SK-N-SH treated with all-trans-retinoic acid at 6 μM for 48 hours (cell line): ENCODE data around the gene PYM1.
A peak's percentile ranks its signal among the peaks of the same experiment; 100 is the strongest.

Experiments
- ATAC-seq: fragments of 200-7000 bp; cut with Tn5 transposase; 3 replicates; pipeline ENCODE4 v1.9.1; 2020; ENCODE audit warnings: mild to moderate bottlenecking, moderate library complexity
- ARNTL ChIP-seq: fragments of 450-650 bp; formaldehyde crosslinking; IDR thresholded peaks from 2 replicates; pipeline ENCODE4 v1.5.0; 2020; ENCODE audit warnings: low read depth, mild to moderate bottlenecking, moderate library complexity, borderline replicate concordance
- BACH2 ChIP-seq: fragments of 250-450 bp; sonication (Bioruptor Pico); IDR thresholded peaks from 2 replicates; pipeline ENCODE4 v1.9.0; 2021; ENCODE audit warnings: mild to moderate bottlenecking, borderline replicate concordance
- CSDC2 ChIP-seq: fragments of 250-450 bp; sonication (Bioruptor Pico); IDR thresholded peaks from 2 replicates; pipeline ENCODE4 v1.5.0; 2020; ENCODE audit warnings: mild to moderate bottlenecking, moderate library complexity
- ESRRG ChIP-seq: fragments of 250-450 bp; sonication (Bioruptor Pico); IDR thresholded peaks from 2 replicates; pipeline ENCODE4 v1.6.1; 2021; ENCODE audit warnings: mild to moderate bottlenecking
- GLIS3 ChIP-seq: fragments of 250-450 bp; sonication (Bioruptor Pico); IDR thresholded peaks from 2 replicates; pipeline ENCODE4 v1.5.0; 2020; ENCODE audit warnings: mild to moderate bottlenecking, moderate library complexity
- ISL1 ChIP-seq: fragments of 250-450 bp; sonication (Bioruptor Pico); IDR thresholded peaks from 2 replicates; pipeline ENCODE4 v2.1.2; 2022; ENCODE audit warnings: mild to moderate bottlenecking, moderate library complexity
- OSR1 ChIP-seq: fragments of 250-450 bp; sonication (Bioruptor Pico); IDR thresholded peaks from 2 replicates; pipeline ENCODE4 v1.8.0; 2022; ENCODE audit warnings: moderate library complexity, mild to moderate bottlenecking, inconsistent platforms
- PATZ1 ChIP-seq: fragments of 250-450 bp; sonication (Bioruptor Pico); IDR thresholded peaks from 2 replicates; pipeline ENCODE4 v1.8.0; 2020; ENCODE audit warnings: mild to moderate bottlenecking, moderate library complexity, borderline replicate concordance
- PPARA ChIP-seq: fragments of 250-450 bp; sonication (Bioruptor Pico); IDR thresholded peaks from 2 replicates; pipeline ENCODE4 v1.5.0; 2020; ENCODE audit warnings: mild to moderate bottlenecking, borderline replicate concordance
- RARB ChIP-seq: fragments of 250-450 bp; sonication (Bioruptor Pico); IDR thresholded peaks from 2 replicates; pipeline ENCODE4 v1.8.0; 2021; ENCODE audit warnings: mild to moderate bottlenecking, moderate library complexity
- SNAI2 ChIP-seq: fragments of 250-450 bp; sonication (Bioruptor Pico); IDR thresholded peaks from 2 replicates; pipeline ENCODE4 v1.5.0; 2020; ENCODE audit warnings: mild to moderate bottlenecking, moderate library complexity
- TCF4 ChIP-seq: fragments of 250-450 bp; sonication (Bioruptor Pico); IDR thresholded peaks from 2 replicates; pipeline ENCODE4 v1.8.0; 2021; ENCODE audit warnings: mild to moderate bottlenecking, moderate library complexity, borderline replicate concordance
- TOX ChIP-seq: fragments of 250-450 bp; sonication (Bioruptor Pico); IDR thresholded peaks from 2 replicates; pipeline ENCODE4 v1.8.0; 2021; ENCODE audit warnings: mild to moderate bottlenecking, moderate library complexity, borderline replicate concordance
- ZC3H10 ChIP-seq: fragments of 250-450 bp; sonication (Bioruptor Pico); IDR thresholded peaks from 2 replicates; pipeline ENCODE4 v1.5.1; 2021; ENCODE audit warnings: mild to moderate bottlenecking, moderate library complexity
- ZFP3 ChIP-seq: fragments of 250-450 bp; sonication (Bioruptor Pico); IDR thresholded peaks from 2 replicates; pipeline ENCODE4 v1.5.0; 2020; ENCODE audit warnings: mild to moderate bottlenecking, moderate library complexity
- ZFP30 ChIP-seq: fragments of 450-650 bp; formaldehyde crosslinking; IDR thresholded peaks from 2 replicates; pipeline ENCODE4 v1.5.0; 2022; ENCODE audit warnings: mild to moderate bottlenecking, moderate library complexity
- ZNF565 ChIP-seq: fragments of 450-650 bp; formaldehyde crosslinking; conservative IDR thresholded peaks from 2 replicates; pipeline ENCODE4 v1.5.0; 2020; ENCODE audit warnings: low read depth, mild to moderate bottlenecking, moderate library complexity
- ZNF70 ChIP-seq: fragments of 450-650 bp; formaldehyde crosslinking; IDR thresholded peaks from 2 replicates; pipeline ENCODE4 v1.5.0; 2020; ENCODE audit warnings: mild to moderate bottlenecking, moderate library complexity
- ZNF8 ChIP-seq: fragments of 450-650 bp; formaldehyde crosslinking; IDR thresholded peaks from 2 replicates; pipeline ENCODE4 v1.5.0; 2020; ENCODE audit warnings: mild to moderate bottlenecking, moderate library complexity
- TF ChIP-seq, protein P1 (sequence below): fragments of 250-450 bp; sonication (Bioruptor Pico); IDR thresholded peaks from 2 replicates; pipeline ENCODE4 v1.5.1; 2020; ENCODE audit warnings: low read depth, mild to moderate bottlenecking, moderate library complexity
- TF ChIP-seq, protein P2 (sequence below): fragments of 250-450 bp; sonication (Bioruptor Pico); IDR thresholded peaks from 2 replicates; pipeline ENCODE4 v1.5.1; 2021; ENCODE audit warnings: mild to moderate bottlenecking, moderate library complexity
- TF ChIP-seq, protein P3 (sequence below): fragments of 250-450 bp; sonication (Bioruptor Pico); IDR thresholded peaks from 2 replicates; pipeline ENCODE4 v1.5.0; 2020; ENCODE audit warnings: mild to moderate bottlenecking, moderate library complexity

Gene PYM1

GRCh38 chr12:55955800-55956508 is 28.3 kb upstream of the PYM1 start:
- no peak for TF ChIP-seq ZNF565
- no peak for TF ChIP-seq ZNF70 (CRISPR knock-in tag)
- TF ChIP-seq RARB = no peak
- peak; percentile 93 for ATAC-seq

- TF ChIP-seq GLIS3 (CRISPR knock-in tag) (no peak), ISL1 (CRISPR knock-in tag) (no peak), ESRRG (CRISPR knock-in tag) (no peak), ZFP30 (CRISPR knock-in tag) (no peak), ZNF565 (no peak), ZNF8 (CRISPR knock-in tag) (no peak), ZFP3 (CRISPR knock-in tag) (no peak), ARNTL (CRISPR knock-in tag) (no peak), PATZ1 (no peak), OSR1 (CRISPR knock-in tag) (no peak), SNAI2 (CRISPR knock-in tag) (no peak), BACH2 (CRISPR knock-in tag) (no peak), ZC3H10 (CRISPR knock-in tag) (no peak), PPARA (no peak), TOX (CRISPR knock-in tag) (no peak), CSDC2 (CRISPR knock-in tag) (no peak)
- TF ChIP-seq, protein P1, sequence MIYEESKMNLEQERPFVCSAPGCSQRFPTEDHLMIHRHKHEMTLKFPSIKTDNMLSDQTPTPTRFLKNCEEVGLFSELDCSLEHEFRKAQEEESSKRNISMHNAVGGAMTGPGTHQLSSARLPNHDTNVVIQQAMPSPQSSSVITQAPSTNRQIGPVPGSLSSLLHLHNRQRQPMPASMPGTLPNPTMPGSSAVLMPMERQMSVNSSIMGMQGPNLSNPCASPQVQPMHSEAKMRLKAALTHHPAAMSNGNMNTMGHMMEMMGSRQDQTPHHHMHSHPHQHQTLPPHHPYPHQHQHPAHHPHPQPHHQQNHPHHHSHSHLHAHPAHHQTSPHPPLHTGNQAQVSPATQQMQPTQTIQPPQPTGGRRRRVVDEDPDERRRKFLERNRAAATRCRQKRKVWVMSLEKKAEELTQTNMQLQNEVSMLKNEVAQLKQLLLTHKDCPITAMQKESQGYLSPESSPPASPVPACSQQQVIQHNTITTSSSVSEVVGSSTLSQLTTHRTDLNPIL (CRISPR knock-in tag) = no peak
- TF ChIP-seq, protein P2, sequence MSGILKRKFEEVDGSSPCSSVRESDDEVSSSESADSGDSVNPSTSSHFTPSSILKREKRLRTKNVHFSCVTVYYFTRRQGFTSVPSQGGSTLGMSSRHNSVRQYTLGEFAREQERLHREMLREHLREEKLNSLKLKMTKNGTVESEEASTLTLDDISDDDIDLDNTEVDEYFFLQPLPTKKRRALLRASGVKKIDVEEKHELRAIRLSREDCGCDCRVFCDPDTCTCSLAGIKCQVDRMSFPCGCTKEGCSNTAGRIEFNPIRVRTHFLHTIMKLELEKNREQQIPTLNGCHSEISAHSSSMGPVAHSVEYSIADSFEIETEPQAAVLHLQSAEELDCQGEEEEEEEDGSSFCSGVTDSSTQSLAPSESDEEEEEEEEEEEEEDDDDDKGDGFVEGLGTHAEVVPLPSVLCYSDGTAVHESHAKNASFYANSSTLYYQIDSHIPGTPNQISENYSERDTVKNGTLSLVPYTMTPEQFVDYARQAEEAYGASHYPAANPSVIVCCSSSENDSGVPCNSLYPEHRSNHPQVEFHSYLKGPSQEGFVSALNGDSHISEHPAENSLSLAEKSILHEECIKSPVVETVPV = no peak
- TF ChIP-seq, protein P3, sequence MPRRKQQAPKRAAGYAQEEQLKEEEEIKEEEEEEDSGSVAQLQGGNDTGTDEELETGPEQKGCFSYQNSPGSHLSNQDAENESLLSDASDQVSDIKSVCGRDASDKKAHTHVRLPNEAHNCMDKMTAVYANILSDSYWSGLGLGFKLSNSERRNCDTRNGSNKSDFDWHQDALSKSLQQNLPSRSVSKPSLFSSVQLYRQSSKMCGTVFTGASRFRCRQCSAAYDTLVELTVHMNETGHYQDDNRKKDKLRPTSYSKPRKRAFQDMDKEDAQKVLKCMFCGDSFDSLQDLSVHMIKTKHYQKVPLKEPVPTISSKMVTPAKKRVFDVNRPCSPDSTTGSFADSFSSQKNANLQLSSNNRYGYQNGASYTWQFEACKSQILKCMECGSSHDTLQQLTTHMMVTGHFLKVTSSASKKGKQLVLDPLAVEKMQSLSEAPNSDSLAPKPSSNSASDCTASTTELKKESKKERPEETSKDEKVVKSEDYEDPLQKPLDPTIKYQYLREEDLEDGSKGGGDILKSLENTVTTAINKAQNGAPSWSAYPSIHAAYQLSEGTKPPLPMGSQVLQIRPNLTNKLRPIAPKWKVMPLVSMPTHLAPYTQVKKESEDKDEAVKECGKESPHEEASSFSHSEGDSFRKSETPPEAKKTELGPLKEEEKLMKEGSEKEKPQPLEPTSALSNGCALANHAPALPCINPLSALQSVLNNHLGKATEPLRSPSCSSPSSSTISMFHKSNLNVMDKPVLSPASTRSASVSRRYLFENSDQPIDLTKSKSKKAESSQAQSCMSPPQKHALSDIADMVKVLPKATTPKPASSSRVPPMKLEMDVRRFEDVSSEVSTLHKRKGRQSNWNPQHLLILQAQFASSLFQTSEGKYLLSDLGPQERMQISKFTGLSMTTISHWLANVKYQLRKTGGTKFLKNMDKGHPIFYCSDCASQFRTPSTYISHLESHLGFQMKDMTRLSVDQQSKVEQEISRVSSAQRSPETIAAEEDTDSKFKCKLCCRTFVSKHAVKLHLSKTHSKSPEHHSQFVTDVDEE (CRISPR knock-in tag) = no peak
- ATAC-seq = no peak
Measured at GRCh38 chr12:55955344-55955743, 27.6 kb upstream of the PYM1 start.

DNA sequence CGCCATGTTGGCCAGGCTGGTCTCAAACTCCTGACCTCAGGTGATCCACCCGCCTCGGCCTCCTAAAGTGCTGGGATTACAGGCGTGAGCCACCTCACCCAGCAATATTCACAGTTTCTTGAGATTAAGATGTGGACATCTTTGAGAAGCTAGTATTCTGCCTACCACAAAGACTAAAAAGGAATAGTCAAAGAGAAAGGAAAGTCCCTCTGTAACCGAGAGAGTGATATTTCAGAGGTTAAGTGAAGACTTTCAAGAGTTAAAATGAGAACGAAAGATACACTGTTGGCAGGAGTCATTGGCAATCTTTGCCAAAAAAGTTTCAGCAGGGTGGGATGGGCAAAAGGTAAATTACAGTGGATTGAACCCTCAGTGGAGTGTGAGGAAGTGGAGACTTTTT is 18.9 kb upstream of the PYM1 start:
- no peak for ATAC-seq
- TF ChIP-seq, protein P3 (CRISPR knock-in tag) = no peak
- TF ChIP-seq, protein P2 = no peak
- TF ChIP-seq ZFP3 (CRISPR knock-in tag) (no peak), TCF4 (no peak), ISL1 (CRISPR knock-in tag) (no peak), BACH2 (CRISPR knock-in tag) (no peak), OSR1 (CRISPR knock-in tag) (no peak), ZNF8 (CRISPR knock-in tag) (no peak)
- TF ChIP-seq, protein P1 (CRISPR knock-in tag) = no peak
